ENCODE results near the gene AKR1C4.

DNA sequence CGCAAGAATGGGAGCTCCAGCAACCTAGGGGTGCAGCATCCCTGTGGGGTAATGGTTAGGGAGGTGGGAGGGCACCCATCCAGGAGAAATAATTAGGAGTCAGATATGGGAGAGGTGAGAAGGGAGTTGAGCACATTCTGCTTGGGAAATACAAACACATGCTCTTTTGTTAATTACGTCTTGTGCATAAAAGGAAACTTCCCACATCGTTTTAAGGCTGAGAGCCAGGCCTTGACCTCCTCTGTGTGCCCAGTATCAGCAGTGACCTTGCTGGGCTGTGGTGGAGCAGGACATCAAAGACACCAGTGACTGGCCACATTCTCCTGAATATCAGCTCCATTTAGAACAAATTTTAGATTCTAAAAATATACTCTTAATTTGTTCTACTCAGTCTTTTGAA, 22.6 kb downstream of the AKR1C4 start:
- TF ChIP-seq, protein P1, sequence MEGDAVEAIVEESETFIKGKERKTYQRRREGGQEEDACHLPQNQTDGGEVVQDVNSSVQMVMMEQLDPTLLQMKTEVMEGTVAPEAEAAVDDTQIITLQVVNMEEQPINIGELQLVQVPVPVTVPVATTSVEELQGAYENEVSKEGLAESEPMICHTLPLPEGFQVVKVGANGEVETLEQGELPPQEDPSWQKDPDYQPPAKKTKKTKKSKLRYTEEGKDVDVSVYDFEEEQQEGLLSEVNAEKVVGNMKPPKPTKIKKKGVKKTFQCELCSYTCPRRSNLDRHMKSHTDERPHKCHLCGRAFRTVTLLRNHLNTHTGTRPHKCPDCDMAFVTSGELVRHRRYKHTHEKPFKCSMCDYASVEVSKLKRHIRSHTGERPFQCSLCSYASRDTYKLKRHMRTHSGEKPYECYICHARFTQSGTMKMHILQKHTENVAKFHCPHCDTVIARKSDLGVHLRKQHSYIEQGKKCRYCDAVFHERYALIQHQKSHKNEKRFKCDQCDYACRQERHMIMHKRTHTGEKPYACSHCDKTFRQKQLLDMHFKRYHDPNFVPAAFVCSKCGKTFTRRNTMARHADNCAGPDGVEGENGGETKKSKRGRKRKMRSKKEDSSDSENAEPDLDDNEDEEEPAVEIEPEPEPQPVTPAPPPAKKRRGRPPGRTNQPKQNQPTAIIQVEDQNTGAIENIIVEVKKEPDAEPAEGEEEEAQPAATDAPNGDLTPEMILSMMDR (IDR thresholded peaks at IDR 0.05): no peak
- TF ChIP-seq POLR2A (IDR thresholded peaks at IDR 0.05): no peak

Measured in thyroid gland (tissue), 4 donors.